SK-N-SH treated with all-trans-retinoic acid at 6 μM for 48 hours (cell line): Measurements from ENCODE around the gene HIVEP3.
A peak's percentile ranks its signal among the peaks of the same experiment; 100 is the strongest.

ENCODE experiments used
- ATAC-seq: fragments of 200-7000 bp; cut with Tn5 transposase; 3 replicates; pipeline ENCODE4 v1.9.1; 2020; ENCODE audit warnings: mild to moderate bottlenecking, moderate library complexity
- ARNTL ChIP-seq: fragments of 450-650 bp; formaldehyde crosslinking; IDR thresholded peaks from 2 replicates; pipeline ENCODE4 v1.5.0; 2020; ENCODE audit warnings: low read depth, mild to moderate bottlenecking, moderate library complexity, borderline replicate concordance
- BACH2 ChIP-seq: fragments of 250-450 bp; sonication (Bioruptor Pico); IDR thresholded peaks from 2 replicates; pipeline ENCODE4 v1.9.0; 2021; ENCODE audit warnings: mild to moderate bottlenecking, borderline replicate concordance
- CREB5 ChIP-seq: fragments of 250-450 bp; sonication (Bioruptor Pico); IDR thresholded peaks from 2 replicates; pipeline ENCODE4 v1.5.1; 2020; ENCODE audit warnings: low read depth, mild to moderate bottlenecking, moderate library complexity
- CSRNP3 ChIP-seq: fragments of 250-450 bp; sonication (Bioruptor Pico); IDR thresholded peaks from 2 replicates; pipeline ENCODE4 v1.5.1; 2021; ENCODE audit warnings: mild to moderate bottlenecking, moderate library complexity
- ESRRG ChIP-seq: fragments of 250-450 bp; sonication (Bioruptor Pico); IDR thresholded peaks from 2 replicates; pipeline ENCODE4 v1.6.1; 2021; ENCODE audit warnings: mild to moderate bottlenecking
- ISL1 ChIP-seq: fragments of 250-450 bp; sonication (Bioruptor Pico); IDR thresholded peaks from 2 replicates; pipeline ENCODE4 v2.1.2; 2022; ENCODE audit warnings: mild to moderate bottlenecking, moderate library complexity
- OSR1 ChIP-seq: fragments of 250-450 bp; sonication (Bioruptor Pico); IDR thresholded peaks from 2 replicates; pipeline ENCODE4 v1.8.0; 2022; ENCODE audit warnings: moderate library complexity, mild to moderate bottlenecking, inconsistent platforms
- RARB ChIP-seq: fragments of 250-450 bp; sonication (Bioruptor Pico); IDR thresholded peaks from 2 replicates; pipeline ENCODE4 v1.8.0; 2021; ENCODE audit warnings: mild to moderate bottlenecking, moderate library complexity
- SNAI2 ChIP-seq: fragments of 250-450 bp; sonication (Bioruptor Pico); IDR thresholded peaks from 2 replicates; pipeline ENCODE4 v1.5.0; 2020; ENCODE audit warnings: mild to moderate bottlenecking, moderate library complexity
- TCF4 ChIP-seq: fragments of 250-450 bp; sonication (Bioruptor Pico); IDR thresholded peaks from 2 replicates; pipeline ENCODE4 v1.8.0; 2021; ENCODE audit warnings: mild to moderate bottlenecking, moderate library complexity, borderline replicate concordance
- TOX ChIP-seq: fragments of 250-450 bp; sonication (Bioruptor Pico); IDR thresholded peaks from 2 replicates; pipeline ENCODE4 v1.8.0; 2021; ENCODE audit warnings: mild to moderate bottlenecking, moderate library complexity, borderline replicate concordance
- ZC3H10 ChIP-seq: fragments of 250-450 bp; sonication (Bioruptor Pico); IDR thresholded peaks from 2 replicates; pipeline ENCODE4 v1.5.1; 2021; ENCODE audit warnings: mild to moderate bottlenecking, moderate library complexity
- ZFP3 ChIP-seq: fragments of 250-450 bp; sonication (Bioruptor Pico); IDR thresholded peaks from 2 replicates; pipeline ENCODE4 v1.5.0; 2020; ENCODE audit warnings: mild to moderate bottlenecking, moderate library complexity
- ZFP30 ChIP-seq: fragments of 450-650 bp; formaldehyde crosslinking; IDR thresholded peaks from 2 replicates; pipeline ENCODE4 v1.5.0; 2022; ENCODE audit warnings: mild to moderate bottlenecking, moderate library complexity
- ZNF565 ChIP-seq: fragments of 450-650 bp; formaldehyde crosslinking; conservative IDR thresholded peaks from 2 replicates; pipeline ENCODE4 v1.5.0; 2020; ENCODE audit warnings: low read depth, mild to moderate bottlenecking, moderate library complexity
- ZNF70 ChIP-seq: fragments of 450-650 bp; formaldehyde crosslinking; IDR thresholded peaks from 2 replicates; pipeline ENCODE4 v1.5.0; 2020; ENCODE audit warnings: mild to moderate bottlenecking, moderate library complexity

Gene HIVEP3

GRCh38 chr1:41639332-41639936 is 279.3 kb downstream of the HIVEP3 start:
- TF ChIP-seq BACH2 (CRISPR knock-in tag) (no peak), SNAI2 (CRISPR knock-in tag) (no peak), TOX (CRISPR knock-in tag) (no peak), CSRNP3 (CRISPR knock-in tag) (no peak), CREB5 (no peak), ARNTL (CRISPR knock-in tag) (no peak), RARB (CRISPR knock-in tag) (no peak), ZNF70 (CRISPR knock-in tag) (no peak)
- TF ChIP-seq, all 23 proteins: peak for 0
- ATAC-seq: peak; percentile 78

- TF ChIP-seq ISL1 (CRISPR knock-in tag) (no peak), ESRRG (no peak)
- TF ChIP-seq, all 23 proteins: peak for 0
- no peak for ATAC-seq
Observed at GRCh38 chr1:41638086-41639024, 280.4 kb downstream of the HIVEP3 start.

GRCh38 chr1:41637367-41637766 is 281.4 kb downstream of the HIVEP3 start:
- TF ChIP-seq RARB (CRISPR knock-in tag) (no peak), ZNF70 (CRISPR knock-in tag) (no peak), ARNTL (CRISPR knock-in tag) (no peak), ZFP30 (CRISPR knock-in tag) (no peak), ESRRG (no peak)
- no peak for ATAC-seq

GRCh38 chr1:41633764-41634163 is 285.0 kb downstream of the HIVEP3 start:
- ATAC-seq: peak; percentile 71
- TF ChIP-seq ZNF70 (CRISPR knock-in tag): no peak
- TF ChIP-seq OSR1 (CRISPR knock-in tag): no peak
- no peak for TF ChIP-seq ARNTL (CRISPR knock-in tag)
- TF ChIP-seq TOX (CRISPR knock-in tag): no peak
- TF ChIP-seq ISL1 (CRISPR knock-in tag): peak; percentile 21; the same call in 1 of the 2 replicates
- no peak for TF ChIP-seq ZNF565 (CRISPR knock-in tag)
- TF ChIP-seq ZFP3 (CRISPR knock-in tag): no peak
- TF ChIP-seq, all 23 proteins: peak for 1

- TF ChIP-seq OSR1 (CRISPR knock-in tag) (no peak), BACH2 (CRISPR knock-in tag) (no peak), ZFP30 (CRISPR knock-in tag) (no peak), TCF4 (CRISPR knock-in tag) (no peak), CSRNP3 (CRISPR knock-in tag) (no peak), RARB (CRISPR knock-in tag) (no peak), ZNF565 (CRISPR knock-in tag) (no peak)
- no peak for ATAC-seq
Observed at GRCh38 chr1:41632781-41633575, 285.7 kb downstream of the HIVEP3 start.

GRCh38 chr1:41631971-41632370 is 286.8 kb downstream of the HIVEP3 start:
- ATAC-seq: peak; percentile 48; the same call in 2 of the 3 replicates

More at GRCh38 chr1:41631971-41632370, 286.8 kb downstream of the HIVEP3 start:
- TF ChIP-seq OSR1 (CRISPR knock-in tag): no peak
- no peak for TF ChIP-seq ZC3H10 (CRISPR knock-in tag)
